Dedifferentiated amniotic fluid mesenchymal stem cell (primary cell): ENCODE data around the gene ARIH2.

ENCODE experiments used
- DNase-seq: peaks from one replicate; pipeline ENCODE4 v3.0.0-alpha.2; 2016; ENCODE audit errors: extremely low spot score

Gene ARIH2

GRCh38 chr3:49020330-49021212, 101.9 kb downstream of the ARIH2 start:
- DNase-seq, result no peak

GRCh38 chr3:49021213-49021812, 102.7 kb downstream of the ARIH2 start:
- peak; percentile 96 for DNase-seq

GRCh38 chr3:49021813-49022687, 103.4 kb downstream of the ARIH2 start, which contains the start of gene NDUFAF3:
Gene NDUFAF3, plus strand, starts transcription at chr3:49022121. Its CDS starts 24 bp downstream, at chr3:49022145.
- DNase-seq, result peak; percentile 89

- DNase-seq, result no peak
These were observed 104.1 kb downstream of the ARIH2 start for GRCh38 chr3:49022688-49023171.

- no peak for DNase-seq
These were observed 105.1 kb downstream of the ARIH2 start for GRCh38 chr3:49023775-49024174.

- DNase-seq, result no peak
These were observed 105.8 kb downstream of the ARIH2 start for GRCh38 chr3:49024449-49024848.

GRCh38 chr3:49025005-49025792, 106.6 kb downstream of the ARIH2 start:
- DNase-seq, result no peak

- no peak for DNase-seq
These were observed 107.3 kb downstream of the ARIH2 start for GRCh38 chr3:49025793-49026520.

- DNase-seq, result no peak
These were observed 107.9 kb downstream of the ARIH2 start for GRCh38 chr3:49026536-49026935.

GRCh38 chr3:49027634-49028033, 109.0 kb downstream of the ARIH2 start:
- DNase-seq, result no peak

GRCh38 chr3:49028298-49028672, 109.6 kb downstream of the ARIH2 start:
- no peak for DNase-seq

- peak; percentile 88 for DNase-seq
These were observed 110.3 kb downstream of the ARIH2 start, which contains the start of gene IMPDH2 for GRCh38 chr3:49028673-49029562. Gene IMPDH2, minus strand, starts transcription at chr3:49029398. Its CDS starts 48 bp downstream, at chr3:49029350.

GRCh38 chr3:49029563-49029884, 110.9 kb downstream of the ARIH2 start:
- DNase-seq, result no peak

- no peak for DNase-seq
These were observed 111.7 kb downstream of the ARIH2 start for GRCh38 chr3:49030321-49030720.

GRCh38 chr3:49032646-49033304, 114.1 kb downstream of the ARIH2 start:
- DNase-seq, result no peak

GRCh38 chr3:49034650-49035049, 116.0 kb downstream of the ARIH2 start:
- no peak for DNase-seq

- no peak for DNase-seq
These were observed 116.6 kb downstream of the ARIH2 start for GRCh38 chr3:49035281-49035680.
